HG02973 (cell line): ENCODE data around the gene CHM.
"Not testable (repeated sequence)": the region's sequence is repeated elsewhere in the genome, so short reads cannot be mapped to it uniquely, and the experiment has no call there.

Source experiments
- ATAC-seq: cut with Tn5 transposase; IDR thresholded peaks from one replicate; pipeline ENCODE4 v1.9.1; 2021; ENCODE audit warnings: moderate library complexity; ENCODE audit not compliant: unreplicated experiment

Gene CHM, protein sequence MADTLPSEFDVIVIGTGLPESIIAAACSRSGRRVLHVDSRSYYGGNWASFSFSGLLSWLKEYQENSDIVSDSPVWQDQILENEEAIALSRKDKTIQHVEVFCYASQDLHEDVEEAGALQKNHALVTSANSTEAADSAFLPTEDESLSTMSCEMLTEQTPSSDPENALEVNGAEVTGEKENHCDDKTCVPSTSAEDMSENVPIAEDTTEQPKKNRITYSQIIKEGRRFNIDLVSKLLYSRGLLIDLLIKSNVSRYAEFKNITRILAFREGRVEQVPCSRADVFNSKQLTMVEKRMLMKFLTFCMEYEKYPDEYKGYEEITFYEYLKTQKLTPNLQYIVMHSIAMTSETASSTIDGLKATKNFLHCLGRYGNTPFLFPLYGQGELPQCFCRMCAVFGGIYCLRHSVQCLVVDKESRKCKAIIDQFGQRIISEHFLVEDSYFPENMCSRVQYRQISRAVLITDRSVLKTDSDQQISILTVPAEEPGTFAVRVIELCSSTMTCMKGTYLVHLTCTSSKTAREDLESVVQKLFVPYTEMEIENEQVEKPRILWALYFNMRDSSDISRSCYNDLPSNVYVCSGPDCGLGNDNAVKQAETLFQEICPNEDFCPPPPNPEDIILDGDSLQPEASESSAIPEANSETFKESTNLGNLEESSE

GRCh38 chrX:86047174-86047935 is at the start of gene CHM:
Gene CHM (minus strand): TSS chrX:86047558. CDS start chrX:86047532, 26 bp downstream.
- peak; percentile 98 for ATAC-seq

GRCh38 chrX:86078650-86079049 is 31.3 kb upstream of the CHM start:
- no peak for ATAC-seq

- no peak for ATAC-seq
These were observed 19.6 kb upstream of the CHM start for GRCh38 chrX:86066998-86067397.

DNA sequence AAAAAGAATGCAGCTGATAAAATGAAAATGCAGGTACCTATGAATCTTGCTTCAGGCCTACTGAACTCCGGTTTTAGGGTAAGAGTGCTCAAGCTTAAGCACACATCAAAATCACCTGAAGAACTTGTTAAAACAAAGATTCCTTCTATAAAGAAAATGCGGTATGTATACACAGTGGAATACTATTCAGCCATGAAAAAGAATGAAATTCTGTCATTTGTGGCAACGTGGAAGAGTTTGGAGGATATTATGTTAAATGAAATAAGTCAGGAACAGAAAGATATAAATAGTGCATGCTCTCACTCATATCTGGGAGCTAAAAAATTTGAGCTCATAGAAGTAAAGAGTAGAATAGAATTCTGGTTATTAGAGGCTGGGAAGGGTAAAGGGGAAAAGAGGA is 14.0 kb upstream of the CHM start:
- ATAC-seq: no peak

GRCh38 chrX:86051741-86052140 is 4.4 kb upstream of the CHM start:
- no peak for ATAC-seq

DNA sequence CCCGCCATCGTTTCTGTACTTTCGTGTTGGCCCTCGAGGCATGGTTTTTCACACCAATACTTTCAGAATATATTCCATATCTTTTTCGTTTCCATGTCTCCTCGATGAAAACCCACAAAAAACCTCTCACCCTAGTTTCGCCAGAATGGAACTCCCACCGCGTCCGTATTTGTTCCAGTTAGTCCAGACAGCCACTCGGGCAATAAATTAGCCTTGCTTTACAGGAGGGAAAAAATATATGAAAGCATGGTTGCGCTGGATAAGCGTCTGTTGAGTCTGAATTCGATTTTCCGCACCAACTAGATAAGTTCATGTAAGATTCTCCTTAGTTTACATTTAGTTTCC is 550 bp upstream of the CHM start:
- ATAC-seq: no peak

DNA sequence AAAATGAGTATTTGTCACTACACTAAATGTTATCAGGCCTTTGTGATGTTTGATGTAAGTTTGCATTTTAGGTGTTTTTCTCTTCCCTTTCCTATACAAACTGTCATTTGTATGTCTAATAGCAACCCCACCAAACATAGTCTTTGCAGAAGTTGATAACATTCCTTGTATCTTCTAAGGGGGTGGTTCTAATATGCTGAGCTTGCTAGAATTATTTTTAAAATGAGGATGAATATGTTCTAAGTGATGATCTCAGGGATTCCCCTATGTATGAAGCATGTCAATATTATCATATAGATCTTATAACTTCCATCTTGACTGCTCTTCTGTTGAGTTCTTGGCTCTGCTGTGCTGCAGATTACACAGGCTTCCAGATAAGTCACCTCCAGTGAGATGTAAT is 3.1 kb downstream of the CHM start:
- no peak for ATAC-seq

DNA sequence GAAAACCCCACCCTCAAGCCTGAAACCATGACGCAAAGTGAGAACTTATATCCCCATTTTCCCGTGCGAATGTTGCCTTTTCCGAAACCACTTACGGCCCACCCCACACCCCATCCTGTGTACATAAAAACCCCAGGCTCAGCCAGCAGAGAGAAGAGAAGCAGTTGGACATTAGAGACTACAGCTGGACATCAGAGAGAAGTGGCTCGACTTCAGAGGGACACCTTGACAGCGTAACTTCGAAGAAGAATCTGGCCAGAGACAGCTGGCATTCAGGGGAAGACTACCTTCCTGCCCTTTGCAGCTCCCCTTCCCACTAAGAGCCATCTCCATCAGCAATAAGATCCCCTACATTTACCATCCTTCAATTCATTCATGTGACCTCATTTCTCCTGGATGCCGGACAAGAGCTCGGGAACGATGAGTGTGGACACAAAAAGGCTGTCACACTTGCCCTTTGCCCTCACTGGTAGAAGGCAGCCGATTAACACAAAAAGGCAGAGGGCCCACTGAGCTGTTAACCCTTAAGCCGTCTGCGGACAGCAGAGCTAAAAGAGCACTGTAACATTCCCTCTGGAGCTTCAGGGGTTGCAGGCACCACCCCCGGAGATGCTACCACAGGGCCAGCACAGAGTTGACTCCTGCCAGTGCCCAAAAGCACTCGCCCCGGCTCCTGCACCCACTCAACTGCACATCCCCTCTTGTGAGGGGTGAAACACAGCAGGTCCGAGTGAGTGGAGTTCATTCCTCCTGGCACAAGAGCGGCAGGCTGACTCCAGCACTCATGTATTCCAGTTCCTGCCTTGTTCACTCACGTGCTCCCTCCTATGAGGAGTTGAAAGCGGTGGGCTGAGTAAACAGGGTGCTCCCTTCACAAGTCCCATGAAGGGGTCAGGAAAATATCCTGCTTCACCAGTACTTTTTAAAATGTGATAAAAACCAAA is 7.5 kb downstream of the CHM start:
- no peak for ATAC-seq

GRCh38 chrX:86033385-86033784 is 14.0 kb downstream of the CHM start:
- no peak for ATAC-seq

DNA sequence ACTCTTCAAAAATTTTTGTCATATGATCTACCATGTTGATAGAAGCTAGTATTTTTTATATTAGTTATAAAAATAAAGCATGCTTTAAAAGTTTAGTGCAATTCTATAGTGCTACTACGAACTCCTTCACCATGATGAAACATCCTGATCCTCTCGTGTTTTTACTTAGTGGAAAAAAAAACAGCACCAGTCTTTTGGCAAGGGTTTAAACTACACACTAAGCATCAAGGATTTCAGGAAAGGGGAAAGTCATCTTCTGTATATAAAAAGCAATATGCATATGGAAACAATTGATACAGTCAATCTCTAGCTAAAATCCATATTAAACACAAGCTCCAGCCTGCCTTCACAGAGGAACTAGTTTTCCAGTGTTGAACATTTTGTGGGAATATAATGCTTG is 18.7 kb downstream of the CHM start:
- no peak for ATAC-seq

- no peak for ATAC-seq
These were observed 23.5 kb downstream of the CHM start for GRCh38 chrX:86023811-86024210.

DNA sequence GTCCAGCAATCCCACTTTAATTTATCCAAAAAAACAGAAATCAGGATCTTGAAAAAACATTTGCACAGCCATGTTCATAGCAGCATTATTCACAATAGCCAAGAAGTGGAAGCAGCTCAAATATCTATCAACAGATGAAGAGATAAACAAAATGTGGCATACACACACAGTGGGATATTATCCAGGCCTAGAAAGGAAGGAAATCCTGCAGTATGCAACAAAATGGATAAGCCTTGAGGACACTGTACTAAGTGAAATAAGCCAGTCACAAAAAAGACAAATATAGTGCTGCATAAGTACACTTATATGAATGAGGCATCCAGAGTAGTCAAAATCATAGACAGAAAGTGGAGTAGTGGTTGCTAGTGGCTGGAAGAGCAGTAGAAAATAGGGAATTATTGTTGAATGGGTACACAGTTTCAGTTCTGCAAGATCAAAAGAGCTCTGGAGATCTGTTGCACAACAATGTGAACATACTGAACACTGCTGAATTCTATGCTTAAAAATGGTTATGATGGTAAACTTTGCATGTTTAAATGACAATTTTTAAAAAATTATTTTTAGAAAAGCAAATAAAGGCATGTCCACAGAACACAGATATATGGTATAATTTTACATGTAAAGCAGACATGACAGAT is 25.6 kb downstream of the CHM start:
- ATAC-seq: no peak

DNA sequence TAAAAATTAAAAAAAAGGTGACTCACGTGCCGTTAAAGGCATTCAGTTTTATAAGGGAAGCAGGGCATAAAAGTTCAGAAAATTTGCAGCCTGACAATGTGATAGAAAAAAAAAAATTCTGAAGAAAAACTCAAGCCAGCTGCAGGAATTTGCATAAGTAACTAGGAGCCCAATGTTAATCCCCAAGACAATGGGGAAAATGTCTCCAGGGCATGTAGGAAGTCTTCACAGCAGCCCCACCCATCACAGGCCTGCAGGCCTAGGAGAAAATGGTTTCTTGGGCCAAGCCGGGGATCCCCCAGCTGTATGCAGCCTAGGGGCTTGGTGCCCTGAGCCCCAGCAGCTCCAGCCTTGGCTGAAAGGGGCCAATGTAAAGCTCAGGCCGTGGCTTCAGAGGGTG is 31.2 kb downstream of the CHM start:
- no peak for ATAC-seq

GRCh38 chrX:86014959-86015358 is 32.4 kb downstream of the CHM start:
- ATAC-seq: not testable (repeated sequence)

DNA sequence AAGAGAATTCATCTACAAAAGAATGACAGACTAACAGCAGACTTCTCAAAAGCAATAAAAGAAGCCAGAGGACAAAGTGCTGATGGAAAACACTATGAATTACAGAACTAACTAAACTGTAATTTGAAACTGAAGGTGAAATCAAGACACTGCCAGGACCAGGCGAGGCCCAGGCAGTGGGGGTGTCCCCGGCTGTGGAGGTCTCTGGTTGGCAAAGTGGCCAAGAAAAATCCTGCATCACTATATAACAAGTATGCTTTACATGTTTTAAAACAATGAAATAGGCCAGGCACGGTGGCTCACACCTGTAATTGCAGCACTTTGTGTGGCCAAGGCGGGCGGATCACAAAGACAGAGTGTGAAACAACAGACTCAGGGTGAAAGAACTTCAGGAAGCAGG is 32.9 kb downstream of the CHM start:
- no peak for ATAC-seq

- ATAC-seq: no peak
These were observed 33.6 kb downstream of the CHM start for GRCh38 chrX:86013792-86014191.

GRCh38 chrX:86012188-86012587 is 35.2 kb downstream of the CHM start:
- no peak for ATAC-seq

GRCh38 chrX:86009803-86010202 is 37.6 kb downstream of the CHM start:
- not testable (repeated sequence) for ATAC-seq

DNA sequence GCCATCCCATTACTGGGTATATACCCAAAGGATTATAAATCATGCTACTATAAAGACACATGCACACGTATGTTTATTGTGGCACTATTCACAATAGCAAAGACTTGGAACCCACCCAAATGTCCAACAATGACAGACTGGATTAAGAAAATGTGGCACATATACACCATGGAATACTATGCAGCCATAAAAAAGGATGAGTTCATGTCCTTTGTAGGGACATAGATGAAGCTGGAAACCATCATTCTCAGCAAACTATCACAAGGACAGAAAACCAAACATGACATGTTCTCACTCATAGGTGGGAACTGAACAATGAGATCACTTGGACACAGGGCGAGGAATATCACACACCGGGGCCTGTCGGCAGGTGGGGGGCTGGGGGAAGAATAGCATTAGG is 39.5 kb downstream of the CHM start:
- not testable (repeated sequence) for ATAC-seq
